H9 (cell line): ENCODE results near the gene TNFRSF21. TPM values are rescaled to one million over a fixed set of nuclear protein-coding genes. Genes with fewer than 3 reads are reported as not detected.

Experiments used
- DNase-seq: peaks from one replicate; pipeline ENCODE4 v3.0.0-alpha.2; 2017
- H2AFZ ChIP-seq: one replicate; pipeline ENCODE4 v1.6.1; 2013; ENCODE audit warnings: mild to moderate bottlenecking, low read length, control low read depth, moderate library complexity
- H2AK5ac ChIP-seq: 2 replicates; pipeline ENCODE4 v1.6.1; 2013; ENCODE audit warnings: low read length, control low read depth, mixed read lengths; ENCODE audit not compliant: insufficient read length
- H2BK120ac ChIP-seq: one replicate; pipeline ENCODE4 v1.6.1; 2013; ENCODE audit warnings: low read depth, mild to moderate bottlenecking, low read length, control low read depth, inconsistent platforms; ENCODE audit not compliant: poor library complexity, severe bottlenecking
- H2BK12ac ChIP-seq: 2 replicates; pipeline ENCODE4 v1.6.1; 2013; ENCODE audit warnings: low read length, control low read depth, mixed read lengths, low read depth; ENCODE audit not compliant: insufficient read length
- H2BK15ac ChIP-seq: 2 replicates; pipeline ENCODE4 v1.6.1; 2013; ENCODE audit warnings: low read depth, low read length, control low read depth
- H2BK20ac ChIP-seq: one replicate; pipeline ENCODE4 v1.6.1; 2013; ENCODE audit warnings: low read depth, mild to moderate bottlenecking, low read length, control low read depth, inconsistent platforms; ENCODE audit not compliant: poor library complexity, severe bottlenecking
- H2BK5ac ChIP-seq: 2 replicates; pipeline ENCODE4 v1.6.1; 2013; ENCODE audit warnings: low read length, control low read depth, mixed read lengths; ENCODE audit not compliant: insufficient read length
- H3K14ac ChIP-seq: 2 replicates; pipeline ENCODE4 v1.6.1; 2013; ENCODE audit warnings: low read length, control low read depth; ENCODE audit not compliant: insufficient read depth
- H3K18ac ChIP-seq: 2 replicates; pipeline ENCODE4 v1.6.1; 2013; ENCODE audit warnings: low read depth, mild to moderate bottlenecking, mixed read lengths, low read length, control low read depth; ENCODE audit not compliant: insufficient read length
- H3K23ac ChIP-seq: 2 replicates; pipeline ENCODE4 v1.6.1; 2013; ENCODE audit warnings: low read length, control low read depth, mixed read lengths, low read depth; ENCODE audit not compliant: insufficient read length
- H3K23me2 ChIP-seq: 2 replicates; pipeline ENCODE4 v1.6.1; 2013; ENCODE audit warnings: low read depth, mild to moderate bottlenecking, mixed read lengths, low read length, control low read depth; ENCODE audit not compliant: insufficient read length, poor library complexity, severe bottlenecking
- H3K27ac ChIP-seq: 2 replicates; pipeline ENCODE4 v1.5.1; 2013; ENCODE audit warnings: low read length, control low read depth, mixed read lengths, low read depth; ENCODE audit not compliant: insufficient read length
- H3K27me3 ChIP-seq: 2 replicates; pipeline ENCODE4 v1.6.1; 2013; ENCODE audit warnings: low read length, control low read depth, inconsistent platforms; ENCODE audit not compliant: insufficient read depth
- H3K4ac ChIP-seq: 2 replicates; pipeline ENCODE4 v1.6.1; 2013; ENCODE audit warnings: low read depth, mild to moderate bottlenecking, control low read depth, inconsistent platforms, low read length, moderate library complexity
- H3K4me1 ChIP-seq: 2 replicates; pipeline ENCODE4 v1.6.1; 2013; ENCODE audit warnings: low read length, control low read depth, inconsistent platforms; ENCODE audit not compliant: insufficient read depth
- H3K4me2 ChIP-seq: 2 replicates; pipeline ENCODE4 v1.6.1; 2013; ENCODE audit warnings: low read length, control low read depth, mixed read lengths; ENCODE audit not compliant: insufficient read length, insufficient read depth
- H3K56ac ChIP-seq: 2 replicates; pipeline ENCODE4 v1.6.1; 2013; ENCODE audit warnings: low read depth, mild to moderate bottlenecking, mixed read lengths, low read length, control low read depth; ENCODE audit not compliant: insufficient read length
- H3K79me1 ChIP-seq: 2 replicates; pipeline ENCODE4 v1.6.1; 2013; ENCODE audit warnings: low read depth, mild to moderate bottlenecking, moderate library complexity, low read length, control low read depth, inconsistent platforms; ENCODE audit not compliant: insufficient read depth, poor library complexity, severe bottlenecking
- H3K79me2 ChIP-seq: 2 replicates; pipeline ENCODE4 v1.6.1; 2013; ENCODE audit warnings: low read length, control low read depth, inconsistent platforms; ENCODE audit not compliant: insufficient read depth
- H3K9ac ChIP-seq: 2 replicates; pipeline ENCODE4 v1.6.1; 2013; ENCODE audit warnings: low read length, control low read depth, mixed read lengths; ENCODE audit not compliant: insufficient read length; ENCODE audit errors: extremely low read depth
- H3K9me3 ChIP-seq: one replicate; pipeline ENCODE4 v1.6.1; 2013; ENCODE audit warnings: low read depth, low read length, inconsistent platforms; ENCODE audit not compliant: control insufficient read depth
- H3T11ph ChIP-seq: one replicate; pipeline ENCODE4 v1.6.1; 2013; ENCODE audit warnings: mild to moderate bottlenecking, low read length, control low read depth, inconsistent platforms
- H4K20me1 ChIP-seq: one replicate; pipeline ENCODE4 v1.6.1; 2013; ENCODE audit not compliant: control insufficient read depth, insufficient read length, insufficient read depth
- H4K5ac ChIP-seq: 2 replicates; pipeline ENCODE4 v1.6.1; 2013; ENCODE audit warnings: low read depth, mild to moderate bottlenecking, mixed read lengths, low read length, control low read depth; ENCODE audit not compliant: insufficient read length
- H4K8ac ChIP-seq: replicated peaks from 2 replicates; pipeline ENCODE4 v1.6.1; 2013; ENCODE audit warnings: low read length, control low read depth, mixed read lengths, low read depth; ENCODE audit not compliant: insufficient read length
- H4K91ac ChIP-seq: 2 replicates; pipeline ENCODE4 v1.6.1; 2013; ENCODE audit warnings: low read depth, mild to moderate bottlenecking, moderate library complexity, mixed read lengths, low read length, control low read depth; ENCODE audit not compliant: insufficient read length
- H3K27ac Mint-ChIP-seq, 3 experiments: 2 replicates in 2 of 3; 3 replicates in 1 of 3; pipeline ENCODE4 v1.8.0; 2020 to 2021; ENCODE audit warnings: mixed read lengths in 3 of 3, mild to moderate bottlenecking in 1 of 3, moderate library complexity in 1 of 3
- H3K27me3 Mint-ChIP-seq: 2 replicates; pipeline ENCODE4 v1.8.0; 2021; ENCODE audit warnings: low read depth, mild to moderate bottlenecking, moderate library complexity, mixed read lengths
- H3K36me3 Mint-ChIP-seq, 3 experiments: 2 replicates in 2 of 3; 3 replicates in 1 of 3; pipeline ENCODE4 v1.8.0; 2020 to 2021; ENCODE audit warnings: low read depth in 3 of 3, mixed read lengths in 3 of 3; ENCODE audit not compliant: insufficient read depth in 1 of 3
- H3K4me1 Mint-ChIP-seq, 2 experiments: 2 replicates each; pipeline ENCODE4 v1.8.0; 2020; ENCODE audit warnings: mixed read lengths in 2 of 2
- H3K4me3 Mint-ChIP-seq, 2 experiments: 2 replicates in 1 of 2; 3 replicates in 1 of 2; pipeline ENCODE4 v1.8.0; 2020 to 2021; ENCODE audit warnings: mild to moderate bottlenecking in 2 of 2, mixed read lengths in 2 of 2, moderate library complexity in 1 of 2
- H3K9me3 Mint-ChIP-seq, 2 experiments: 2 replicates in 1 of 2; 3 replicates in 1 of 2; pipeline ENCODE4 v1.8.0; 2020; ENCODE audit warnings: mild to moderate bottlenecking in 2 of 2, mixed read lengths in 2 of 2, moderate library complexity in 1 of 2
- WGBS: extraction: QIAGEN DNeasy Blood & Tissue Kit; methylation state at CpG from one replicate; pipeline ENCODE4 v1.1.7; 2013; ENCODE audit warnings: missing lambda C conversion rate, low lambda C conversion rate, mixed read lengths; ENCODE audit not compliant: insufficient read length; ENCODE audit errors: extremely low coverage; 5-methylcytosine and 5-hydroxymethylcytosine counted together
- total RNA-seq: library from RNA; stranded (reverse); gene quantifications from 2 replicates; pipeline ENCODE4 v1.2.1, GENCODE V29; 2021
- TF ChIP-seq, protein P1 (sequence below): fragments of 200-600 bp; sonication (generic); conservative IDR thresholded peaks from 3 replicates; pipeline ENCODE4 v1.8.0; 2021; ENCODE audit warnings: antibody characterized with exemption, mild to moderate bottlenecking

Gene TNFRSF21
- total RNA-seq, 1 experiment from 2014 or later: 39.1 TPM

DNA sequence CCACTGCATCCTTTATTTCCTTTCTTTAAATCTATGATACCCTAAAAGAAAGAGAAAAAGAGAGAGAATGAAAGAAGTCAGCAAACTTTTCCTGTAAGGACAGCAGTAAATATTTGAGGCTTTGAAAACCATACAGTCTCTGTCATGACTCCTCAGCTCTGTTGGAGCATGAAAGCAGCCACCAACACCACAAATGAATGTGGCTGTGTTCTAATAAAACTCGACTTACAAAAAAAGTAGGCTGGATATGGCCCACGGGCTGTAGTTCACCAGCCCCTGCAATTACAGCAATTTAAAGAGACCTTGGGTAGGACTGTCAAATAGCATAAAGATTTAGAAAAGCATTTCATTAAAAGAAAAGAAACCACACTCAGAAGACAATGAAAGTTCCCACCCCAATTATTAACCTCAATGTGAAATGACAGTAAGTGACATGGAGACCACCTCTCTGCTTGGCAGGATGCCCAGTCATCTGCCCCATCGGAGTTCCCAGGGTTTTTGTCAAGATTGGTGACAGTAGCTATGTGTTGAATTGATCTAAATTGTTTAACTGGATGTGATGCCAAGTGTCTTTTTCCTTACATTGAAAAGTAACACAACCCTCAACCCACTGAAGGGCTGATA lies 50.9 kb downstream of the TNFRSF21 start:
- H2BK12ac ChIP-seq: no peak overlapping the region
- H3K56ac ChIP-seq: no peak overlapping the region
- Mint-ChIP-seq H3K36me3 (peaks cover 18 to 35% (median 23%) of the 10 kb centered on the region in 3 experiments), H3K9me3 (no peaks in the 10 kb centered on the region), H3K4me3 (no peak overlapping the region), H3K27ac (peak overlapping the region in 1 of 3 experiments; percentile 54; a peak in 1 of 7 replicates), H3K27me3 (no peaks in the 10 kb centered on the region), H3K4me1 (peaks cover 6 to 9% of the 10 kb centered on the region in 2 experiments)
- H3K79me2 ChIP-seq: peaks cover 8% of the 10 kb centered on the region; the same call in 1 of the 2 replicates
- TF ChIP-seq, protein P1, sequence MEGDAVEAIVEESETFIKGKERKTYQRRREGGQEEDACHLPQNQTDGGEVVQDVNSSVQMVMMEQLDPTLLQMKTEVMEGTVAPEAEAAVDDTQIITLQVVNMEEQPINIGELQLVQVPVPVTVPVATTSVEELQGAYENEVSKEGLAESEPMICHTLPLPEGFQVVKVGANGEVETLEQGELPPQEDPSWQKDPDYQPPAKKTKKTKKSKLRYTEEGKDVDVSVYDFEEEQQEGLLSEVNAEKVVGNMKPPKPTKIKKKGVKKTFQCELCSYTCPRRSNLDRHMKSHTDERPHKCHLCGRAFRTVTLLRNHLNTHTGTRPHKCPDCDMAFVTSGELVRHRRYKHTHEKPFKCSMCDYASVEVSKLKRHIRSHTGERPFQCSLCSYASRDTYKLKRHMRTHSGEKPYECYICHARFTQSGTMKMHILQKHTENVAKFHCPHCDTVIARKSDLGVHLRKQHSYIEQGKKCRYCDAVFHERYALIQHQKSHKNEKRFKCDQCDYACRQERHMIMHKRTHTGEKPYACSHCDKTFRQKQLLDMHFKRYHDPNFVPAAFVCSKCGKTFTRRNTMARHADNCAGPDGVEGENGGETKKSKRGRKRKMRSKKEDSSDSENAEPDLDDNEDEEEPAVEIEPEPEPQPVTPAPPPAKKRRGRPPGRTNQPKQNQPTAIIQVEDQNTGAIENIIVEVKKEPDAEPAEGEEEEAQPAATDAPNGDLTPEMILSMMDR: no peak
- H3T11ph ChIP-seq: no peak overlapping the region
- DNase-seq: no peak
- no peak overlapping the region for H3K27ac ChIP-seq
- no peaks in the 10 kb centered on the region for H3K23me2 ChIP-seq
- no peak overlapping the region for H4K5ac ChIP-seq
- H2AFZ ChIP-seq: no peak overlapping the region
- peaks cover 2% of the 10 kb centered on the region; the same call in 1 of the 2 replicates for H3K4me1 ChIP-seq
- H3K4ac ChIP-seq: no peak overlapping the region
- H3K18ac ChIP-seq: no peak overlapping the region
- no peaks in the 10 kb centered on the region for H3K27me3 ChIP-seq
- no peaks in the 10 kb centered on the region for H3K9me3 ChIP-seq
- no peak overlapping the region for H2BK15ac ChIP-seq
- H3K23ac ChIP-seq: no peak overlapping the region
- H4K8ac ChIP-seq: no peak overlapping the region
- H2BK20ac ChIP-seq: no peak overlapping the region
- no peak overlapping the region for H2BK120ac ChIP-seq
- H4K91ac ChIP-seq: no peak overlapping the region
- no peak overlapping the region for H3K14ac ChIP-seq
- no peaks in the 10 kb centered on the region for H4K20me1 ChIP-seq
- H3K4me2 ChIP-seq: no peak overlapping the region
- WGBS: no CpG with 5 or more reads among the region's 3 CpGs
- no peak overlapping the region for H3K9ac ChIP-seq
- H3K79me1 ChIP-seq: no peaks in the 10 kb centered on the region
- no peak overlapping the region for H2BK5ac ChIP-seq
- no peak overlapping the region for H2AK5ac ChIP-seq
